Osteoblast (primary cell): ENCODE results near the gene RIPK3. TPM values are rescaled to one million over a fixed set of nuclear protein-coding genes. Genes with fewer than 3 reads are reported as not detected.
A peak's percentile ranks its signal among the peaks of the same experiment; 100 is the strongest.
"Not testable (repeated sequence)": the region's sequence is repeated elsewhere in the genome, so short reads cannot be mapped to it uniquely, and the experiment has no call there.

ENCODE experiments used
- DNase-seq: peaks from one replicate; pipeline ENCODE4 v3.0.0; 2011; ENCODE audit warnings: low spot score, mixed read lengths; ENCODE audit not compliant: insufficient read length; ENCODE audit errors: missing footprints
- H2AFZ ChIP-seq: 2 replicates; pipeline ENCODE4 v1.6.0; 2011; ENCODE audit warnings: mild to moderate bottlenecking, low read length
- H3K27ac ChIP-seq: 2 replicates; pipeline ENCODE4 v1.5.1; 2011; ENCODE audit warnings: mild to moderate bottlenecking, low read depth, low read length, moderate library complexity
- H3K27me3 ChIP-seq: 2 replicates; pipeline ENCODE4 v1.6.0; 2012; ENCODE audit warnings: mild to moderate bottlenecking, control low read depth, inconsistent platforms, low read length, moderate library complexity; ENCODE audit not compliant: insufficient read depth
- H3K36me3 ChIP-seq: 2 replicates; pipeline ENCODE4 v1.5.1; 2011; ENCODE audit warnings: mild to moderate bottlenecking, low read length, control low read depth, moderate library complexity; ENCODE audit not compliant: insufficient read depth
- H3K4me1 ChIP-seq: 2 replicates; pipeline ENCODE4 v1.5.1; 2011; ENCODE audit warnings: mild to moderate bottlenecking, low read length, control low read depth, moderate library complexity; ENCODE audit not compliant: insufficient read depth
- H3K4me2 ChIP-seq: 2 replicates; pipeline ENCODE4 v1.6.0; 2011; ENCODE audit warnings: mild to moderate bottlenecking, low read length; ENCODE audit not compliant: insufficient read depth
- H3K4me3 ChIP-seq: fragments of 200-600 bp; sonication (generic); 3 replicates; pipeline ENCODE4 v1.5.1; 2012; ENCODE audit warnings: mild to moderate bottlenecking, low read length, inconsistent platforms; ENCODE audit not compliant: insufficient read depth
- H3K79me2 ChIP-seq: 2 replicates; pipeline ENCODE4 v1.6.0; 2012; ENCODE audit warnings: mild to moderate bottlenecking, low read length, control low read depth, inconsistent platforms; ENCODE audit not compliant: insufficient read depth
- H3K9me3 ChIP-seq: 2 replicates; pipeline ENCODE4 v1.5.1; 2011; ENCODE audit warnings: low read depth, low read length, control low read depth
- H4K20me1 ChIP-seq: 2 replicates; pipeline ENCODE4 v1.6.0; 2012; ENCODE audit warnings: mild to moderate bottlenecking, low read length, control low read depth; ENCODE audit not compliant: insufficient read depth
- total RNA-seq: library from RNA; depleted of rRNA; stranded (reverse); fragments of >200 nt; gene quantifications from 2 replicates; pipeline ENCODE4 v1.2.3, GENCODE V29; 2012
- TF ChIP-seq, protein P1 (sequence below): IDR thresholded peaks from 2 replicates; pipeline ENCODE4 v1.5.1; 2011; ENCODE audit warnings: mild to moderate bottlenecking, low read depth, low read length, moderate library complexity; ENCODE audit errors: extremely low read depth

RIPK3 gene
- total RNA-seq, 1 donor, result 11.9 TPM

- no peak overlapping the region for H3K4me2 ChIP-seq
- H3K27ac ChIP-seq, result peak overlapping the region; percentile 92
These were observed 21.5 kb upstream of the RIPK3 start for GRCh38 chr14:24361326-24361725.

GRCh38 chr14:24360281-24360680 is 20.5 kb upstream of the RIPK3 start:
- Histone ChIP-seq H4K20me1 (no peaks in the 10 kb centered on the region), H3K27ac (no peak overlapping the region), H3K4me1 (peaks cover 37% of the 10 kb centered on the region), H3K4me2 (no peak overlapping the region), H3K4me3 (no peak overlapping the region), H2AFZ (no peak overlapping the region), H3K79me2 (no peaks in the 10 kb centered on the region), H3K9me3 (no peaks in the 10 kb centered on the region), H3K36me3 (no peaks in the 10 kb centered on the region), H3K27me3 (no peaks in the 10 kb centered on the region)
- DNase-seq, result peak; percentile 51
- TF ChIP-seq, protein P1, sequence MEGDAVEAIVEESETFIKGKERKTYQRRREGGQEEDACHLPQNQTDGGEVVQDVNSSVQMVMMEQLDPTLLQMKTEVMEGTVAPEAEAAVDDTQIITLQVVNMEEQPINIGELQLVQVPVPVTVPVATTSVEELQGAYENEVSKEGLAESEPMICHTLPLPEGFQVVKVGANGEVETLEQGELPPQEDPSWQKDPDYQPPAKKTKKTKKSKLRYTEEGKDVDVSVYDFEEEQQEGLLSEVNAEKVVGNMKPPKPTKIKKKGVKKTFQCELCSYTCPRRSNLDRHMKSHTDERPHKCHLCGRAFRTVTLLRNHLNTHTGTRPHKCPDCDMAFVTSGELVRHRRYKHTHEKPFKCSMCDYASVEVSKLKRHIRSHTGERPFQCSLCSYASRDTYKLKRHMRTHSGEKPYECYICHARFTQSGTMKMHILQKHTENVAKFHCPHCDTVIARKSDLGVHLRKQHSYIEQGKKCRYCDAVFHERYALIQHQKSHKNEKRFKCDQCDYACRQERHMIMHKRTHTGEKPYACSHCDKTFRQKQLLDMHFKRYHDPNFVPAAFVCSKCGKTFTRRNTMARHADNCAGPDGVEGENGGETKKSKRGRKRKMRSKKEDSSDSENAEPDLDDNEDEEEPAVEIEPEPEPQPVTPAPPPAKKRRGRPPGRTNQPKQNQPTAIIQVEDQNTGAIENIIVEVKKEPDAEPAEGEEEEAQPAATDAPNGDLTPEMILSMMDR, result no peak

More at GRCh38 chr14:24361326-24361725, 21.5 kb upstream of the RIPK3 start:
- Histone ChIP-seq H3K4me1 (peaks cover 46% of the 10 kb centered on the region), H3K4me3 (no peak overlapping the region), H4K20me1 (no peaks in the 10 kb centered on the region), H3K79me2 (no peaks in the 10 kb centered on the region), H3K27me3 (no peaks in the 10 kb centered on the region), H3K36me3 (no peaks in the 10 kb centered on the region), H3K9me3 (no peaks in the 10 kb centered on the region), H2AFZ (no peak overlapping the region)
- TF ChIP-seq, protein P1, result no peak
- DNase-seq, result no peak

GRCh38 chr14:24356208-24356607 is 16.4 kb upstream of the RIPK3 start:
- Histone ChIP-seq H2AFZ (no peak overlapping the region), H4K20me1 (no peaks in the 10 kb centered on the region), H3K4me2 (no peak overlapping the region), H3K4me1 (peaks cover 37% of the 10 kb centered on the region), H3K9me3 (no peaks in the 10 kb centered on the region), H3K79me2 (no peaks in the 10 kb centered on the region), H3K4me3 (no peak overlapping the region), H3K27me3 (no peaks in the 10 kb centered on the region), H3K27ac (no peak overlapping the region), H3K36me3 (no peaks in the 10 kb centered on the region)
- TF ChIP-seq, protein P1, result no peak
- no peak for DNase-seq

- Histone ChIP-seq H3K9me3 (no peaks in the 10 kb centered on the region), H2AFZ (no peak overlapping the region), H3K4me1 (peaks cover 30% of the 10 kb centered on the region), H3K79me2 (no peaks in the 10 kb centered on the region), H3K4me2 (no peak overlapping the region), H3K36me3 (no peaks in the 10 kb centered on the region), H3K27me3 (no peaks in the 10 kb centered on the region), H3K4me3 (no peak overlapping the region), H3K27ac (no peak overlapping the region), H4K20me1 (no peaks in the 10 kb centered on the region)
- TF ChIP-seq, protein P1, result no peak
- DNase-seq, result no peak
These were observed 15.2 kb upstream of the RIPK3 start for GRCh38 chr14:24355009-24355408.

GRCh38 chr14:24354482-24354825 is 14.7 kb upstream of the RIPK3 start:
- not testable (repeated sequence) for H2AFZ ChIP-seq, H3K27me3 ChIP-seq, H3K9me3 ChIP-seq, H3K79me2 ChIP-seq, DNase-seq, H4K20me1 ChIP-seq, H3K4me2 ChIP-seq, H3K36me3 ChIP-seq, H3K4me3 ChIP-seq
- peaks cover 30% of the 10 kb centered on the region for H3K4me1 ChIP-seq
- peak overlapping the region; percentile 9 for H3K27ac ChIP-seq
